Measurements from ENCODE around the gene DGKD. TPM values are rescaled to one million over a fixed set of nuclear protein-coding genes. Genes with fewer than 3 reads are reported as not detected.

DGKD gene
- total RNA-seq, 1 experiment from 2014 or later: 105 TPM

DNA sequence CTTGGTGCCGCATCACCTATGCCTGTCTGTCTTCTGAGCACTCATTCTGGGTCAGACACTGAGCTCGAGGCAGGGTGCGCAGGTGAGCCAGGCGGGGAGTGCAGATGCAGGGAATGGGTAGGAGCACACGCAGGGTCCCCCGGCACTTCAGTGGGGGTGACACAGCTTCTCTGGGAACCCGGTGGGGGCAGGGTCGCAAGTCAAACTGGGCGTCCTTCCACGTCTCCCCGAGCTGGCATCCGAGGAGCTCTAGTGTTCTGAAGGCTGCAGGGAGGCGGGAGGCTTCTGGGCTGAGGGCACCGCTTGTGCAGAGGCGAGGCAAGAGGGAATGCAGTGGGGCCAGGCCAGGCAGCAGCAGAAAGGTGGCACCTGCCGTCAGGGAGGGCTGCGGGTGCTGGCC is 86.0 kb downstream of the DGKD start:
- Histone ChIP-seq H3K4me1 (no peaks in the 10 kb centered on the region), H3K36me3 (ENCODE audit: control insufficient read depth, insufficient read depth, low read length) (no peaks in the 10 kb centered on the region; the same call in 1 of the 2 replicates), H3K4me3 (ENCODE audit: low read depth, low read length) (no peak overlapping the region), H3K9me3 (no peaks in the 10 kb centered on the region), H3K27me3 (replicated peaks; ENCODE audit: control insufficient read depth, insufficient read depth, low read length) (no peaks in the 10 kb centered on the region)
- BruUV-seq (replicated peaks): no TSS peak
- intact Hi-C loops (cut with micrococcal nuclease; ENCODE audit: unreplicated experiment): loop anchor here (10.0 kb wide), 1 partner anchor 86 kb away; the partner anchor contains the start of gene DGKD
- Mint-ChIP-seq H3K4me1 (ENCODE audit: low read depth, unreplicated experiment) (no peaks in the 10 kb centered on the region), H3K27me3 (ENCODE audit: insufficient read depth, unreplicated experiment) (no peaks in the 10 kb centered on the region), H3K4me3 (ENCODE audit: unreplicated experiment) (no peak overlapping the region), H3K9me3 (ENCODE audit: unreplicated experiment) (no peaks in the 10 kb centered on the region), H3K36me3 (ENCODE audit: insufficient read depth, unreplicated experiment) (peaks cover 83% of the 10 kb centered on the region), H3K27ac (ENCODE audit: unreplicated experiment) (no peak overlapping the region)
- TF ChIP-seq, protein P1, sequence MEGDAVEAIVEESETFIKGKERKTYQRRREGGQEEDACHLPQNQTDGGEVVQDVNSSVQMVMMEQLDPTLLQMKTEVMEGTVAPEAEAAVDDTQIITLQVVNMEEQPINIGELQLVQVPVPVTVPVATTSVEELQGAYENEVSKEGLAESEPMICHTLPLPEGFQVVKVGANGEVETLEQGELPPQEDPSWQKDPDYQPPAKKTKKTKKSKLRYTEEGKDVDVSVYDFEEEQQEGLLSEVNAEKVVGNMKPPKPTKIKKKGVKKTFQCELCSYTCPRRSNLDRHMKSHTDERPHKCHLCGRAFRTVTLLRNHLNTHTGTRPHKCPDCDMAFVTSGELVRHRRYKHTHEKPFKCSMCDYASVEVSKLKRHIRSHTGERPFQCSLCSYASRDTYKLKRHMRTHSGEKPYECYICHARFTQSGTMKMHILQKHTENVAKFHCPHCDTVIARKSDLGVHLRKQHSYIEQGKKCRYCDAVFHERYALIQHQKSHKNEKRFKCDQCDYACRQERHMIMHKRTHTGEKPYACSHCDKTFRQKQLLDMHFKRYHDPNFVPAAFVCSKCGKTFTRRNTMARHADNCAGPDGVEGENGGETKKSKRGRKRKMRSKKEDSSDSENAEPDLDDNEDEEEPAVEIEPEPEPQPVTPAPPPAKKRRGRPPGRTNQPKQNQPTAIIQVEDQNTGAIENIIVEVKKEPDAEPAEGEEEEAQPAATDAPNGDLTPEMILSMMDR (IDR thresholded peaks at IDR 0.05; ENCODE audit: insufficient read depth in 1 of 2, low read depth in 1 of 2, low read length in 1 of 2, severe bottlenecking in 1 of 2, unreplicated experiment in 1 of 2): no peak
- ChIA-PET POLR2A (no interaction called here), CTCF (no interaction called here)
- no peak for DNase-seq

DNA sequence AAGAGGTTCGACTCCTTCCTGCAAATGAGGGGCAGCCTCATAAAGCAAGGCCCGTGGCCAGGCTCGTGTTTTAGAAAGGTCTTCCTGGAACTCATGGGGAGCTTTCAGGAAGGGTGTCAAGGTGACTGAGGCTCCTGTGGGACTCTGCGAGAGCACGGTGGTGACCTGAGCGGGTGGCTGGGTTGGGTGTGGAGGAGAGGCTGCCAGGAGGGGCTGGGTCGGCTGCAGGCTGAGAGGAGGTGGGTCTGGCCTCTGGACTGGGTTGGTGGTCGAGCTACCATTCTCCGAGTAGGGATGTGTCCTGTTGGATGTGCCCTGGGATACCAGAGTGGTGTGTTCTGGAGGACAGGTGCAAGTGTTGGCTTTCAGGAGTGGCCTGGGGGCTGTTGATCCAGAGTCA is 86.4 kb downstream of the DGKD start:
- no peaks in the 10 kb centered on the region for H3K27me3 ChIP-seq (replicated peaks; ENCODE audit: control insufficient read depth, insufficient read depth, low read length)
- no TSS peak for BruUV-seq (replicated peaks)
- Mint-ChIP-seq H3K4me1 (ENCODE audit: low read depth, unreplicated experiment) (no peaks in the 10 kb centered on the region), H3K9me3 (ENCODE audit: unreplicated experiment) (no peaks in the 10 kb centered on the region), H3K36me3 (ENCODE audit: insufficient read depth, unreplicated experiment) (peaks cover 83% of the 10 kb centered on the region), H3K4me3 (ENCODE audit: unreplicated experiment) (no peak overlapping the region), H3K27me3 (ENCODE audit: insufficient read depth, unreplicated experiment) (no peaks in the 10 kb centered on the region), H3K27ac (ENCODE audit: unreplicated experiment) (peak overlapping the region; percentile 65)
- ChIA-PET CTCF (no interaction called here), POLR2A (no interaction called here)
- H3K9me3 ChIP-seq: no peaks in the 10 kb centered on the region
- no peak for DNase-seq
- H3K4me3 ChIP-seq (ENCODE audit: low read depth, low read length): no peak overlapping the region
- H3K4me1 ChIP-seq: no peaks in the 10 kb centered on the region
- intact Hi-C loops (cut with micrococcal nuclease; ENCODE audit: unreplicated experiment): loop anchor here (10.0 kb wide), 1 partner anchor 86 kb away; the partner anchor contains the start of gene DGKD
- TF ChIP-seq, protein P1 (IDR thresholded peaks at IDR 0.05; ENCODE audit: insufficient read depth in 1 of 2, low read depth in 1 of 2, low read length in 1 of 2, severe bottlenecking in 1 of 2, unreplicated experiment in 1 of 2): no peak
- no peaks in the 10 kb centered on the region; the same call in 1 of the 2 replicates for H3K36me3 ChIP-seq (ENCODE audit: control insufficient read depth, insufficient read depth, low read length)

DNA sequence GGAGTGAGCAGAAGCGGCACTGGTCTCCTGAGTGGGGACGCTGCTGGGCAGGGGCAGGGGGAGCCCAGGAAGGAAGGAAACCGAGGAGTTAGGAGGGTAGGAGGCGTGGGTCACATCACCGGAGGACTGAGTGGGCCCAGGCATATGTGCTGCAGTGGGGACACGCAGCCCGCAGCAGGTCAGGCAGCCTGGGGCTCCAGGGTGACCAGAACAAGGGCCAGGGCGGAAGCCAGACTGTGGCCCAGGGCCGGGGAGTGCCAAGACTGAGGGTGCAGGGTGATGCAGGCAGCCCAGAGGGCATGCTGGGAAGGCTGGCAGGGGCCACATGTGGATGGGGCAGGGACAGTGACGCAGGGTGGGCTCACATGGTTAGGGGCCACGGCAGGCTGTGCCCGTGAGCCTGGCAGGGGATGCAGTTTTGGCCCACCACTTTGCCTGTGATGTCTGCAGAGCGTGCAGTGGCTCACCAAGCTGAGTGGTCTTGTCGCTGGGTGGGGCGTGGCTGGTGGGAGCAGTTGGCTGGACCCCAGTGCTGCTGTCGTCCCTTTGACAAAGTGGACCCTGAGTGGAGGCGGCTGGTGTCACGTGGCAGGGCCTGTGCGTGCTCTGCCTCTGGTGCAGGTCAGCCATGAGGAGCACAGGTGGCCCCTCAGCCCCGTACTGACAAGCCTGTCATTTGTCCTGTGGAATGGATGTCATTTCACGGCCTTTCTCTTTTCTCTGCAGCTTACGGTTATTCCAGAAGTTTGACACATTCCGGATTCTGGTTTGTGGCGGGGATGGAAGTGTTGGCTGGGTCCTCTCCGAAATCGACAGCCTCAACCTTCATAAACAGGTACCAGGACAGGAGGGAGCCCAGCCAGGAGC is 87.1 kb downstream of the DGKD start:
- Histone ChIP-seq H3K4me3 (ENCODE audit: low read depth, low read length) (no peak overlapping the region), H3K4me1 (no peaks in the 10 kb centered on the region), H3K27me3 (replicated peaks; ENCODE audit: control insufficient read depth, insufficient read depth, low read length) (no peaks in the 10 kb centered on the region), H3K36me3 (ENCODE audit: control insufficient read depth, insufficient read depth, low read length) (no peaks in the 10 kb centered on the region; the same call in 1 of the 2 replicates), H3K9me3 (no peaks in the 10 kb centered on the region)
- TF ChIP-seq, protein P1 (IDR thresholded peaks at IDR 0.05; ENCODE audit: insufficient read depth in 1 of 2, low read depth in 1 of 2, low read length in 1 of 2, severe bottlenecking in 1 of 2, unreplicated experiment in 1 of 2): no peak
- peaks cover 87% of the 10 kb centered on the region for H3K36me3 Mint-ChIP-seq (ENCODE audit: insufficient read depth, unreplicated experiment)
- no peaks in the 10 kb centered on the region for H3K9me3 Mint-ChIP-seq (ENCODE audit: unreplicated experiment)
- POLR2A ChIA-PET: no interaction called here
- CTCF ChIA-PET: no interaction called here
- intact Hi-C loops (cut with micrococcal nuclease; ENCODE audit: unreplicated experiment): loop anchor here (10.0 kb wide), 1 partner anchor 87 kb away; the partner anchor contains the start of gene DGKD
- H3K4me3 Mint-ChIP-seq (ENCODE audit: unreplicated experiment): no peak overlapping the region
- BruUV-seq (replicated peaks): no TSS peak
- no peaks in the 10 kb centered on the region for H3K4me1 Mint-ChIP-seq (ENCODE audit: low read depth, unreplicated experiment)
- H3K27ac Mint-ChIP-seq (ENCODE audit: unreplicated experiment): peak overlapping the region; percentile 65
- H3K27me3 Mint-ChIP-seq (ENCODE audit: insufficient read depth, unreplicated experiment): no peaks in the 10 kb centered on the region
- DNase-seq: no peak

All from Caco-2 (cell line).